Left cardiac atrium (tissue), 4 donors: ENCODE measurements around the gene ZBTB44. TPM values are rescaled to one million over a fixed set of nuclear protein-coding genes. Genes with fewer than 3 reads are reported as not detected.
"Not testable (repeated sequence)": the region's sequence is repeated elsewhere in the genome, so short reads cannot be mapped to it uniquely, and the experiment has no call there.

Experiments
- ATAC-seq, 2 donors: fragments of 200-7000 bp; cut with Tn5 transposase; one replicate each; pipeline ENCODE4 v1.9.1; 2020; ENCODE audit warnings: mild to moderate bottlenecking in 2 of 2, moderate library complexity in 2 of 2
- DNase-seq: peaks from one replicate; pipeline ENCODE4 v3.0.0-alpha.2; 2020
- intact Hi-C, 2 donors: fragments of 100-400 bp; cut with DNase I; formaldehyde crosslinking; loops; one replicate each; pipeline versions ENCODE4 v1.14.1 to v1.15.1; 2022 to 2023
- long read RNA-seq: library from polyadenylated mRNA; unstranded; transcript quantifications from one replicate; pipeline ENCODE4 v2.0.0, GENCODE V29; 2021
- total RNA-seq, 2 donors: library from RNA; stranded (reverse); fragmentation: NEBNext Ultra II Directional; extraction: Animal tissue kit (Norgen Biotek cat#: 25700); gene quantifications; one replicate each; pipeline ENCODE4 v1.2.1, GENCODE V29; 2021
- donor health status: DM: no; HTN: yes; CAD: no.
- donor health status: DM: no; HTN: yes; CAD: no; lungs with severe emphysema.
- donor health status: DM: yes; HTN: yes; CAD: no.
- donor health status: Dilated cardiomyopathy.

ZBTB44 gene
- 10 to 100 TPM; 37.5 to 40.7 TPM for total RNA-seq
- long read RNA-seq, partial matches to known transcripts = 0 of 10 reads
- long read RNA-seq, other reads (novel, unspliced or antisense) = 10 of 10 reads

GRCh38 chr11:130314750-130315285, at the start of gene ZBTB44:
ZBTB44 (minus strand) TSS chr11:130314917; CDS start chr11:130261873, 53,044 bp downstream.
- intact Hi-C loops = loop anchor here in 1 of 2 donors (5.0 kb wide), 1 partner anchor 238 kb away; no protein-coding TSS in a partner anchor
- peak; percentile 94 for DNase-seq
- peak; percentile 97 to 98 for ATAC-seq

- intact Hi-C loops = no loop called here
- ATAC-seq (no peak), DNase-seq (no peak)
These were observed 44.7 kb upstream of the ZBTB44 start for GRCh38 chr11:130359419-130359818.

GRCh38 chr11:130358398-130358797, 43.7 kb upstream of the ZBTB44 start:
- intact Hi-C loops = no loop called here
- DNase-seq (no peak), ATAC-seq (no peak)

GRCh38 chr11:130347261-130347660, 32.5 kb upstream of the ZBTB44 start:
- DNase-seq (no peak), ATAC-seq (no peak)
- intact Hi-C loops = no loop called here

DNA sequence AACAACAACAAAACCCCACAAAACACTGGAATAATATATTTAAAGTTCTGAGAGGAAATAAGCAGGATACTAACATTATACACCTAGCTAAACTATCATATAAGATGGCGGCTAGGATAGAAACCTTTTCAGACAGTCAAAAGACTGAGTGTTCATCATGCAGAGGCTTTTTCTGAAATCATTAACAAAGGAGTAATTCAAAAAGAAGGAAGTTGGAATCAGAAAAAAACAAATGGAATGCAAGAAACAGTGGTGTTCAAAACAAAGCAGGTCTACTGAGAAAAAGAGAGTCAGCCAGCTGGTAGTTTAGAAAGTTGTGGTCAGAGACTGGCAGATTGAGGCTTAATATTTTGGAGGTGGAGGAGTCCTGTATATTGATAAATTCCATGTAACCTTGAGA, 30.1 kb upstream of the ZBTB44 start:
- intact Hi-C loops = no loop called here
- DNase-seq (no peak), ATAC-seq (no peak)

DNA sequence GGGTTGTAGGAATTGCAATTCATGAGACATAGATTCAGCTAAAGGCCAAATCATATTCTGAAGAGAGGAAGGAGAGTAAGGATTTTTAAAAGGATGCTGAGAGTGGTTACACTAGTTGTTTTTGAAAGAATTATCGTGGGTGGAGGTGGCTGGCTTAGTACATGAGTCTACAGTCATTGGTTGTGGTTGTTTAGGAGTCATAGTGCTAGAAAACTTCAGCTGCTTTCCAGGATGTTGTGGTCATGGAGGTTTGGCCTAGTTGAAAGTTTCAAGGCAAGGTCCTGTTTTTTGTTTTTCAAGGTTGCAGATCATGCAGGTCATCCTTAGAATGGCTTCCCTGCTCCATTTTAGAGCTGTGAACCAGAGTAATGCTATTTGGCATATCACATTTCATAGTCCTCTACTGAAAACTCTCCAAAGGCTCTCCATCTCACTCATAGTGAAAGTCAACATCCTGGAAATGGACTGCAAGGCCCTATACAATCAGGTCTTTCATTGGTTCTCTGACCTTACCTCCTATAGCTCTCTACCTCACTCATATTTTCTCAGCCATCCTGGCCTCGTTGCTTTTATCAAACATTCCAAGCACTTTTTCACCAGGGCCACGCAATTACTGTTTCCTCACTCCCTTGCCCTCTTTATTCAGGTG, 26.1 kb upstream of the ZBTB44 start:
- DNase-seq (no peak), ATAC-seq (no peak)
- intact Hi-C loops = no loop called here

DNA sequence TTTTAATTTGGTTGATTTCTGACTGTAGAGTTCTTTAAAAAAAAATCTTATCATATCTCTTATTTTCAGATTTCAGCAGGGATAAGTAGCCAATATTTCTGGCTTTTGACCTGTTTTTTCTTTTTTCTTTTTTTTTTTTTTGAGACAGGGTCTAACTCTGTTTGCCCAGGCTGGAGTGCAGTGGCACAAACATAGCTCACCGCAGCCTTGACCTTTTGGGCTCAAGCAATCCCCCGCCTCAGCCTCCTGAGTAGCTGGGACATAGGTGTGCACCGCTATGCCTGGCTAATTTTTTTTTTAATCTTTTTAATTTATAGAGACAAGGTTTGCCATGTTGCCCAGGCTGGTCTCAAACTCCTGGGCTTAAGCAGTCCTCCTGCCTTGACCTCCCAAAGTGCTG, 23.9 kb upstream of the ZBTB44 start:
- ATAC-seq = no peak
- intact Hi-C loops = no loop called here
- no peak for DNase-seq

DNA sequence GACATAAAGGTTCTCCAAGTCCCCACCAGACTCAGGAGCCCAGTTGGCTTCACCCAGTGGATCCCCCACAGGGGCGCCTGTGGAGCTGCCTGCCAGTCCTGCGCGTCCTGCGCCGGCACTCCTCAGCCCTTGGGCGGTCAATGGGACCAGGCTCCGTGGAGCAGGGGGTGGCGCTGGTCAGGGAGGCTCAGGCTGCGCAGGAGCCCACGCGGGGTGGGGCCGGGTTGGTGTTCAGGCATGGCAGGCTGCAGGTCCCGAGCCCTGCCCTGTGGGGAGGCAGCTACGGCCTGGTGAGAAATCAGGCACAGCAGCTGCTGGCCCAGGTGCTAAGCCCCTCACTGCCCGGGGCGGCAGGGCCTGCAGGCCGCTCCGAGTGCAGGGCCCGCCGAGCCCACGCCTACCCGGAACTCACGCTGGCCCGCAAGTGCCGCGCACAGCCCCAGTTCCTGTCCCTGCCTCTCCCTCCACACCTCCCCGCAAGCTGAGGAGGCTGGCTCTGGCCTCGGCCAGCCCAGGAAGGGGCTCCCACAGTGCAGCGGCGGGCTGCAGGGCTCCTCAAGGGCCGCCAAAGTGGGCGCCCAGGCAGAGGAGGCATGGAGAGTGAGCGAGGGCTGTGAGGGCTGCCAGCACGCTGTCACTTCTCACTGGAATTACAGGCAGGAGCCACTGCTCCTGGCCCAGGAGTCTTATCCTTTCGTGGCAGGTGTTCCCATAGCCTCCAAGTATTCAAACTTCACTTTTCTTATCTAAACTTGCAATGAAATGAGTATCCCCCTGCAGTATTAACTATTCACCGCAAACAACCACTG, 22.8 kb upstream of the ZBTB44 start:
- DNase-seq (no peak), ATAC-seq (no peak)
- intact Hi-C loops = no loop called here

DNA sequence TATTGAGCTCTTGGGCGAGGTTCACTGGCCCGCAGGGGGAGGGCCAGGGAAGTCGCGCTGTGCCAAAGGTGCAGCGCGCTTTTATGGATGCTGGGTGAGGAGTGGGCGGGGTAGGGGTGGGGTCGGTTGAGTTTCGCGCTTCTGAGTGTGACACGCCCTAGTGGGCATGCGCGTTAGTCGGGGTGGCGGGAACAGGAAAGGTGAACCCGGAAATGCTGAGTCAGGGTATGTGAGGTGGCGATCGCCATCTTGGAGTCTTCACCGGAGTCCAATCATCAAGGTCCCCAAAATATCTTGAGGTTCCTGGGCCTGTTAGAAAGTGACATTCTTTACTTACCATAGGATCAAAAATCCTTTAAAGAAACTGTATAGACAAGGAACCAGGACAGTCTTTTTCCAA, 16.7 kb upstream of the ZBTB44 start:
- intact Hi-C loops = not testable (repeated sequence)

GRCh38 chr11:130330101-130330684, 15.5 kb upstream of the ZBTB44 start:
- no peak for ATAC-seq
- intact Hi-C loops = no loop called here
- DNase-seq = no peak

More for the DNA sequence above, 16.7 kb upstream of the ZBTB44 start:
- not testable (repeated sequence) for ATAC-seq, DNase-seq

GRCh38 chr11:130328420-130328819, 13.7 kb upstream of the ZBTB44 start:
- DNase-seq = no peak
- intact Hi-C loops = no loop called here
- no peak for ATAC-seq

DNA sequence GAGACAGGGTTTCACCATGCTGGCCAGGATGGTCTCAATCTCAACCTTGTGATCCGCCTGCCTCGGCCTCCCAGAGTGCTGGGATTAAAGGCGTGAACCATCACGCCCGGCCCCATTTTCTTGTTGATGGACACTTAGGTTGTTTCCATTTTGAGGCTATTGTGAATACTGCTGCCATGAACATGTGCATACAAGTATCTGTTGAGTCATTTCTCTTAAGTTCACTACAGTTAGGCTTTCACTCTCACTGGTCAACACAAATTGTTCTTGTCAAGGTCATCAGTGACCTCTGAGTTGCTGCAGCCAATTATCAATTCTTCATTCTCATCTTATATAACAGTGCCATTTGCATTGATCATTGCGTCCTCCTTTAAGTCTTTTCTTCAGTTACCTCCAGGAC, 13.0 kb upstream of the ZBTB44 start:
- DNase-seq = no peak
- ATAC-seq = no peak
- intact Hi-C loops = no loop called here

- intact Hi-C loops = no loop called here
- no peak for DNase-seq
- no peak for ATAC-seq
These were observed 11.0 kb upstream of the ZBTB44 start for GRCh38 chr11:130325691-130326090.

- intact Hi-C loops = no loop called here
- DNase-seq (no peak), ATAC-seq (peak in 1 of 2 donors; percentile 29)
These were observed 9.0 kb upstream of the ZBTB44 start for GRCh38 chr11:130323452-130324450.

DNA sequence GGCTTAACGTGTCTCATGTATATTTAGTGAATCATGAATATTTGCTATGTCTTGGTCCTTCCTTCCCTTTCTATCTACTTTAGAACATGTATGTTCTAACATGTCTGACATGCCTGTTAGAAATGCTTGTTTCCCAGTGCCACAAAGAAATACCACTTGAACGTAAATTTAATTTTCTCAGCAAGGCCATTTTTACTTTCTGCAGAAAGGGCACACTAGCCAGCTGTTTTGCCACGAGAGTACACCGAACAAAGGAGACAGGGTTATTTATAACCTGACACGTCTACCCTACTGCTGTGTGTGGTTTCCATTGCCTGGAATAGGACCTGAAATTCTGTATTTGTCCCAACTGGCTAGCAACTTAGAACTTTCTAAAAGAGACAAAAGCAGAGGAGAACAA, 7.4 kb upstream of the ZBTB44 start:
- intact Hi-C loops = no loop called here
- ATAC-seq (no peak), DNase-seq (no peak)

DNA sequence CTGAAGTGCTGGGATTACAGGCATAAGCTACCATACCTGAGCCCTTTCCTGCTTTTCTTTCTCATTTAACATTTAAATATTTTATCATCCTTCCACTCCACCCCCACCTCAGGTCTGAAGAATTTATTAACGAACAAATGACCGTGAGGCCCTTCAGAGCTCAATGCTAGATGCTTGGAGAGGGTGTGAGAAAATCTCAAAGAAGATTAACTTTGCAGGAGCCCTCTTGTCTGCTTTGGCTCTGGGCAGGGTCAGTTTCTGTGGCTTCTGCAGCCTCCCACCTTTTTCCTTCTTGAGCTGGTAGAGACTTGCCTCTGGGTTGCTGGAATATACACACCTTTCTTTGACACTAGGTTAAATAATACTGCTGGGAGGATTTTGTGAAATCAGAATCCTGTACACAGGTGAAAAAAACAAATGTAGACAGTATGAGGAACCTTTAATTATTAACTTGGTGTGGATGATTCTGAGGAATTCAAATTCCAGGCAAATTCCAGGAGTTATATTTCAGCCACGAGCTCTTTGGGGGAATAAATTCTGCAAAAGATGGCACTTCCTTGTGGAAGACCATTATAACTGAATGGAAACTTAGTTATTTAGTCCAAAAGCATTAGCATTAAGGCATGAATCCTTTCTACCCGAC, 3.4 kb upstream of the ZBTB44 start:
- intact Hi-C loops = no loop called here
- DNase-seq = no peak
- no peak for ATAC-seq

DNA sequence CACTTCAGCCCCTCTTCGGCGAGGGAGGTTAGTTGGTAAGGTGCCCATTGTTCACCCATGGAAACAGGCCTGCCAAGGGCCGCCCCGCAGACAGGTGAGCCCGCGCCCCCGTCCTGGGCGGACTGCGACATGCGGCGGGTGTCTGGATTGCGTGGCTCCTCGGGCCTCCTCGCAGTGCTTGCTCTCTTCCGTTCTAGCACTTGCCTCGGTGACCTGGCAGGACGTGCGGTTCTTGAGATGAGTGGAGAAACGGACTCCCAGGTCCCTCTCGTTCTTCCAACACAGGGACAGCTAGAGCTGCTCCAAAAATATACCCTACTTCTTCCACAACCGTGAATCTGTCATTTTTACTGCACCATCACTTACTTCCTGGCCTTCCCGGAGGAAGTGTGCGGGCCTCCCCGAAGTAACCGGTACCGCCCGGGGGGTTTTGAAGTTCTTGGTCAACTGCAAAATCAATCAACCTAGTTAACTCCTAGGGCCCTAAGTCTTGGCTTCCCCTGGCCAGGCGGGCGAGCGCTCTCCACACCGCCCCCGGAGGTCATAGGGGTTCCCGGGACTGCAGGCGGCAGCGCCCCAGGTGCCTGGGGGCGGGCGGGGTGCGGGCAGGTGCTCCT, 745 bp upstream of the ZBTB44 start:
- DNase-seq (peak; percentile 27), ATAC-seq (peak in 1 of 2 donors; percentile 6)
- intact Hi-C loops = no loop called here
